GM06990 (cell line): ENCODE results near the gene SYT12.

ENCODE experiments used
- DNase-seq: peaks from one replicate; pipeline ENCODE4 v3.0.0-alpha.2; 2011; ENCODE audit not compliant: insufficient read length; ENCODE audit errors: extremely low read depth
- H3K27me3 ChIP-seq: replicated peaks from 2 replicates; pipeline ENCODE4 v1.6.0; 2011; ENCODE audit warnings: low read length; ENCODE audit not compliant: control insufficient read depth, insufficient read depth
- H3K36me3 ChIP-seq: 2 replicates; pipeline ENCODE4 v1.5.1; 2011; ENCODE audit warnings: low read length; ENCODE audit not compliant: control insufficient read depth, insufficient read depth
- H3K4me3 ChIP-seq: replicated peaks from 2 replicates; pipeline ENCODE4 v1.5.1; 2011; ENCODE audit warnings: low read depth, mild to moderate bottlenecking, control low read depth, low read length
- TF ChIP-seq, protein P1 (sequence below): IDR thresholded peaks from 2 replicates; pipeline ENCODE4 v1.5.1; 2011; ENCODE audit warnings: low read length, control low read depth, mild to moderate bottlenecking, inconsistent platforms; ENCODE audit not compliant: insufficient read depth, poor library complexity, severe bottlenecking

Gene SYT12

DNA sequence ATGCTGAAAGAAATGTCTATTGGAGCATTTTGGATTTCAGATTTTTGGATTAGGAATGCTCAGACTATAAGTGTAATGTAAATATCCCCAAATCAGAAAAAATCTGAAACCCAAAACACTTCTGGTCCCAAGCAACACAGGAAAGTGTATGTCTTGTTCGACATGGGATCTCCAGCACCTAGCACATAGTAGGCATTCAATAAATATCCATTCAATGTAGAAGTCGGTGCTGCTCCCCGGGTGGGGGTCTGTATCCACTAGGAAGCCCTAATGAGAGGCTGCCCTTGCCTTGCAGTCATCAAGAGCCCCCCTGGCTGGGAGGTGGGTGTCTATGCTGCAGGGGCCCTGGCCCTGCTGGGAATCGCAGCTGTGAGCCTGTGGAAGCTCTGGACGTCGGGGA is 11.4 kb downstream of the SYT12 start:
- DNase-seq: no peak
- H3K27me3 ChIP-seq: no peaks in the 10 kb centered on the region; the same call in 1 of the 2 replicates
- no peak overlapping the region for H3K4me3 ChIP-seq
- H3K36me3 ChIP-seq: no peaks in the 10 kb centered on the region
- TF ChIP-seq, protein P1, sequence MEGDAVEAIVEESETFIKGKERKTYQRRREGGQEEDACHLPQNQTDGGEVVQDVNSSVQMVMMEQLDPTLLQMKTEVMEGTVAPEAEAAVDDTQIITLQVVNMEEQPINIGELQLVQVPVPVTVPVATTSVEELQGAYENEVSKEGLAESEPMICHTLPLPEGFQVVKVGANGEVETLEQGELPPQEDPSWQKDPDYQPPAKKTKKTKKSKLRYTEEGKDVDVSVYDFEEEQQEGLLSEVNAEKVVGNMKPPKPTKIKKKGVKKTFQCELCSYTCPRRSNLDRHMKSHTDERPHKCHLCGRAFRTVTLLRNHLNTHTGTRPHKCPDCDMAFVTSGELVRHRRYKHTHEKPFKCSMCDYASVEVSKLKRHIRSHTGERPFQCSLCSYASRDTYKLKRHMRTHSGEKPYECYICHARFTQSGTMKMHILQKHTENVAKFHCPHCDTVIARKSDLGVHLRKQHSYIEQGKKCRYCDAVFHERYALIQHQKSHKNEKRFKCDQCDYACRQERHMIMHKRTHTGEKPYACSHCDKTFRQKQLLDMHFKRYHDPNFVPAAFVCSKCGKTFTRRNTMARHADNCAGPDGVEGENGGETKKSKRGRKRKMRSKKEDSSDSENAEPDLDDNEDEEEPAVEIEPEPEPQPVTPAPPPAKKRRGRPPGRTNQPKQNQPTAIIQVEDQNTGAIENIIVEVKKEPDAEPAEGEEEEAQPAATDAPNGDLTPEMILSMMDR: no peak

GRCh38 chr11:67040147-67040546 is 17.2 kb downstream of the SYT12 start:
- Histone ChIP-seq H3K4me3 (no peak overlapping the region), H3K36me3 (no peaks in the 10 kb centered on the region), H3K27me3 (no peaks in the 10 kb centered on the region; the same call in none of the 2 replicates)
- TF ChIP-seq, protein P1: no peak
- DNase-seq: no peak

DNA sequence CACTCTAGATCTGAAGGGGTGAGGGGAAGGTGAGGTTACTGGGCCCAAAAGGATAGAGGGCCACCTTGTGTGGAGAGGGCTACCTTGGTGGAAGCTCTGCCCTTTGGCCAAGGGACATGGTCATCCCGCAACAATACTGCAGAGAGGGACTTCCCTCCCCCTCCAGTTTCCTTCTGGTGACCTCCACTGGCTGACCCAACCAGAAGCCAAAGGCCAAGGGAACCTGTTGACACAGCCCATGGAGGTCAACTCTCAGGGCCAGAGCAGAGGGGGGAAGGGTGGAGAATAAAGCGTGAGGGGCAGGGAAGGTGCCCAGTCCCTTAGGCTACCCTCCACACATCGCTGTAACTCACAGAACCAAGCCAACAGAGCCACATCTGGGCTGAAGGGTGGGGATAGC is 18.7 kb downstream of the SYT12 start:
- no peak overlapping the region for H3K4me3 ChIP-seq
- no peaks in the 10 kb centered on the region for H3K36me3 ChIP-seq
- no peaks in the 10 kb centered on the region; the same call in none of the 2 replicates for H3K27me3 ChIP-seq
- TF ChIP-seq, protein P1: no peak
- DNase-seq: no peak

GRCh38 chr11:67043572-67044349 is 20.8 kb downstream of the SYT12 start:
- Histone ChIP-seq H3K36me3 (no peaks in the 10 kb centered on the region), H3K4me3 (no peak overlapping the region), H3K27me3 (no peaks in the 10 kb centered on the region; the same call in none of the 2 replicates)
- DNase-seq: no peak
- TF ChIP-seq, protein P1: no peak

DNA sequence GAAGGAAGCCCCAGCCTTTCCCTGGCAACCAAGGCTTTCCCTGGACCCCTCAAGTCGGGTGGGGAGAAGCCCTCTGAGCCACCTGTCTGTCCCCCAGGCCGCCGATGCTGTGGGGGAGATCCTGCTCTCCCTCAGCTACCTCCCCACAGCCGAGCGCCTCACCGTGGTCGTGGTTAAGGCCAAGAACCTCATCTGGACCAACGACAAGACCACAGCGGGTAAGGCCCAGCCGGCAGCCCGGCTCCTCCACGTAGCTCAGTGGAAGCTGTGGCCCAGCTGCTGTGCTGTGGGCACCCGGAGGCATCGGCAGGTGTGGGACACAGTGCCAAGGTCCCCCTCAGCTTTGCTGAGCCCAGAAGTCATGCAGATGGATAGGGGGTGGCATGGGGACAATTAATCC is 21.6 kb downstream of the SYT12 start:
- H3K4me3 ChIP-seq: no peak overlapping the region
- H3K27me3 ChIP-seq: no peaks in the 10 kb centered on the region; the same call in none of the 2 replicates
- DNase-seq: no peak
- H3K36me3 ChIP-seq: no peaks in the 10 kb centered on the region
- TF ChIP-seq, protein P1: peak; percentile 43
